Activated CD4-positive, alpha-beta T cell treated with anti-CD3 and anti-CD28 coated beads, Interleukin-2, amount 10 ng/mL, durations not matched to agents 7 days and 5 days (primary cell): ENCODE measurements around the gene SNCB. TPM values are rescaled to one million over a fixed set of nuclear protein-coding genes. Genes with fewer than 3 reads are reported as not detected.

Source experiments
- CTCF ChIA-PET: fragments of 350-600 bp; sonication (Branson Sonifier 250); formaldehyde crosslinking; loops from one replicate; lab custom pipeline; 2021; ENCODE audit warnings: antibody characterized with exemption; lab: Charles Lee
- POLR2A ChIA-PET: fragments of 350-600 bp; sonication (Branson Sonifier 250); formaldehyde crosslinking; loops from one replicate; lab custom pipeline; 2021; ENCODE audit warnings: antibody characterized with exemption; lab: Charles Lee
- DNase-seq: peaks from one replicate; pipeline ENCODE4 v3.0.0-alpha.2; 2020
- H3K27ac Mint-ChIP-seq: one replicate; pipeline ENCODE4 v1.8.0; 2021; ENCODE audit warnings: mild to moderate bottlenecking, moderate library complexity, mixed read lengths
- H3K27me3 Mint-ChIP-seq: one replicate; pipeline ENCODE4 v1.8.0; 2021; ENCODE audit warnings: mixed read lengths
- H3K36me3 Mint-ChIP-seq: one replicate; pipeline ENCODE4 v1.8.0; 2021; ENCODE audit warnings: low read depth, mixed read lengths
- H3K4me1 Mint-ChIP-seq: one replicate; pipeline ENCODE4 v1.8.0; 2021; ENCODE audit warnings: mixed read lengths
- H3K4me3 Mint-ChIP-seq: one replicate; pipeline ENCODE4 v1.8.0; 2021; ENCODE audit warnings: mild to moderate bottlenecking, moderate library complexity, mixed read lengths
- H3K9me3 Mint-ChIP-seq: one replicate; pipeline ENCODE4 v1.8.0; 2021; ENCODE audit warnings: mixed read lengths
- total RNA-seq, 2 experiments: library from RNA; stranded (reverse); gene quantifications; one replicate each; pipeline ENCODE4 v1.2.3, GENCODE V29; 2021

Gene SNCB
- total RNA-seq, 2 experiments from 2014 or later: not detected

DNA sequence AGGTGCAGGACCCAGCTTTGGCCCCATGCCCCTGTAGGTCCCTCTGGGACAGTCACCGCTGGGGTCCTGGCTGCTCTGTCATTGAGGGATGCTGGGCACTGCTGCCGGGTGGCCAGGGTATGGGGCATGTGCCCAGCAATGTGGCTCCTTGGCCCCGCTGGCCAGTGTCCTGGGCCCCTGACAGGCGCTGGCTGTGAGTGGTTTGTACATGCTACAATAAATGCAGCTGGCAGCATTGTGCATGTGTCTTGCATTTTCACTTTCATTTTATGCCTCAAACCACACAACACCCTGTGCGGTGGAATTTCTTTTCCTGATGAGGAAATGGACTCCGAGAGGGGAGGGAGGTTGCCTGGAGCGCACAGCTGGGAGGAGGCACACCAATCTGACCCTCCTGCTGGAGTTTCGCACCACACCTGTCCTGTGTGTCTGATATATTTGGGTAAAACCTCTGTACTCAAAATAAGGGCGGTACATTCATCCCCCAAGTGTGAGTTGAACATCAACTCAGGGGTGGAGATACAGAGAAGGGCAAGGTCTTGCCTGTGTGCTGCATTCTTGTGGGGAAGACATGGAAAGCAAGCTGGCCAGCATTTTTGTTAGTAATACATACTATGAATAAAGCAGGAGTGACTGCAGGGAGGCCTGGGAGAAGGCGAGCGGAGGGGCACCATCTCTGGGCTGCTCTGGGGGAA lies 28.6 kb upstream of the SNCB start:
- Mint-ChIP-seq H3K36me3 (peaks cover 5% of the 10 kb centered on the region), H3K9me3 (no peaks in the 10 kb centered on the region), H3K4me1 (peaks cover 33% of the 10 kb centered on the region), H3K27me3 (peaks cover 3% of the 10 kb centered on the region), H3K4me3 (peak overlapping the region; percentile 56), H3K27ac (peak overlapping the region; percentile 48)
- CTCF ChIA-PET: interaction anchor here (0.9 to 5.8 kb wide), 12 partner anchors 10 to 929 kb away, joined by 3 to 76 read pairs (median 4); partner anchors contain the start of gene TSPAN17
- POLR2A ChIA-PET: interaction anchor here (0.7 kb wide), 1 partner anchor 12 kb away, joined by 3 read pairs; the partner anchor contains the start of gene TSPAN17
- DNase-seq: peak; percentile 68

DNA sequence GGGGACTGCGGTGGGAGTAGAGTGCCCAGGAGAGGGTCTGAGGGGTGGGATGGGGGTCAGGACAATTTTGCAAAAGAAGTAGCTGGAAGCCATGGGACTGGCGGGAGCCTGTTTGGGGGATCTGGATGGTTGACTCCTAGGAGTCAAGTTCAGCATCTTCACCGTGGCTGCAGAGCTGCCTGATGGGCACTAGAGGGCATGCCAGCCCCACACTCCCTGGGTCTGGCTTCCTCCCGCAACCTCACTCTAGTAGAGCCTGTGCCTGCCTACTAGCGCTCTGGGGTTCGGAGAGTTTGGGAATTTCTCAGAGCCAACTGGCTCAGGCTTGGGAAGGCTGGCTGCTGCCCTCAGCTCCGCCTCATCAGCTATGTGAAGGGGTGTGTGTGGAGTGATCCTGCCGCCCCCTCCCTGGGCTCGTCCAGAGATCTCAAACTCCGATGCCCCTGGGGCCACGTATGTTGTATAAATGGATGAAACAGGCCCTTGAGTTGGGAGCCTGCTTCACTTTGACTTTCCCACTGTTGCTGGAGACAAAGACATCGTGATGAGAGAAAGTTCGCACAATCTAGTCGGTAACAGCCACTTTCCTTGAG lies 27.8 kb upstream of the SNCB start:
- DNase-seq: peak; percentile 78
- H3K27ac Mint-ChIP-seq: peak overlapping the region; percentile 48
- ChIA-PET POLR2A (no interaction called here), CTCF (interaction anchor here (0.7 to 5.8 kb wide), 16 partner anchors 10 to 464 kb away, joined by 3 to 76 read pairs (median 4); partner anchors contain the start of genes CDHR2, EIF4E1B, SNCB and TSPAN17)
- no peaks in the 10 kb centered on the region for H3K27me3 Mint-ChIP-seq
- H3K36me3 Mint-ChIP-seq: peaks cover 12% of the 10 kb centered on the region
- peaks cover 40% of the 10 kb centered on the region for H3K4me1 Mint-ChIP-seq
- peak overlapping the region; percentile 56 for H3K4me3 Mint-ChIP-seq
- no peaks in the 10 kb centered on the region for H3K9me3 Mint-ChIP-seq

DNA sequence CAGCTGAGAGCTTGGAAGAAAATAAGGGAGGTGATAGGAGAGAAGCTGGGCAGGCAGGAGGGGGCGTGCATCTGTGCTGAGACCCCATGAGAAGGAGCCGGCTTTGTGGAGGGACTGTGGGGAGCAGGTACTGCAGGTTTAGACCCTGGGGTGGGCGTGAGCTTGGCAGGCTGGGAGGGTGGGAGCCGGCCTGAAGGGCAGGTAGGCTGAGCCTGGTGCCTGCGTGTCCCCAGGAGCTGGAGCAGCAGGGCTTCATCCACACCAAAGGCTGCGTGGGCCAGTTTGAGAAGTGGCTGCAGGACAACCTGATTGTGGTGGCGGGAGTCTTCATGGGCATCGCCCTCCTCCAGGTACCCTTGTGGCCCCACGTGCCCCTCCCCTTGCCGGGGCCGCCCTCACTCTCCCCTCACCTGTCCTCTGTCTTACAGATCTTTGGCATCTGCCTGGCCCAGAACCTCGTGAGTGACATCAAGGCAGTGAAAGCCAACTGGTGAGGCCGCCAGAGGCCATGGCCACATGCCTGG lies 26.2 kb upstream of the SNCB start:
- POLR2A ChIA-PET: no interaction called here
- H3K27ac Mint-ChIP-seq: no peak overlapping the region
- peaks cover 17% of the 10 kb centered on the region for H3K36me3 Mint-ChIP-seq
- CTCF ChIA-PET: interaction anchor here (1.7 to 5.8 kb wide), 2 partner anchors 9 to 284 kb away, joined by 4 to 76 read pairs; partner anchors contain the start of gene TSPAN17
- H3K9me3 Mint-ChIP-seq: no peaks in the 10 kb centered on the region
- peaks cover 50% of the 10 kb centered on the region for H3K4me1 Mint-ChIP-seq
- no peak for DNase-seq
- no peaks in the 10 kb centered on the region for H3K27me3 Mint-ChIP-seq
- H3K4me3 Mint-ChIP-seq: no peak overlapping the region

DNA sequence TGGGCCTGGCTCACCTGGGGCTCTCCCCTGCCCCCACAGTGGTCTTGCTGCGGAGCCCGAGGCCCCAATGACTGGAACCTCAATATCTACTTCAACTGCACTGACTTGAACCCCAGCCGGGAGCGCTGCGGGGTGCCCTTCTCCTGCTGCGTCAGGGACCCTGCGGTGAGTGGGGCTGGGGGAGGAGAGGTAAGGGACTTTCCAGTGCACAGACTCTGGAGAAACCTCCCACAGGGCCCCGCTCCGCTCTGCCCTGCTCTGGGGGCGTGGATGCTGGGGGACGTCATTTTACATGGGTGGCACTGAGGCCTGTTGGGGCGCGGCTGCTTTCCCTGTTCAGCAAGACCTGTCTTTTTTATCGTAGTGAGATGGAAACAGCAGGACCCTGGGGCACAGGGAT lies 24.5 kb upstream of the SNCB start:
- Mint-ChIP-seq H3K4me1 (peaks cover 53% of the 10 kb centered on the region), H3K9me3 (no peaks in the 10 kb centered on the region), H3K36me3 (peaks cover 17% of the 10 kb centered on the region), H3K27ac (no peak overlapping the region), H3K27me3 (no peaks in the 10 kb centered on the region), H3K4me3 (no peak overlapping the region)
- ChIA-PET CTCF (no interaction called here), POLR2A (no interaction called here)
- DNase-seq: no peak

DNA sequence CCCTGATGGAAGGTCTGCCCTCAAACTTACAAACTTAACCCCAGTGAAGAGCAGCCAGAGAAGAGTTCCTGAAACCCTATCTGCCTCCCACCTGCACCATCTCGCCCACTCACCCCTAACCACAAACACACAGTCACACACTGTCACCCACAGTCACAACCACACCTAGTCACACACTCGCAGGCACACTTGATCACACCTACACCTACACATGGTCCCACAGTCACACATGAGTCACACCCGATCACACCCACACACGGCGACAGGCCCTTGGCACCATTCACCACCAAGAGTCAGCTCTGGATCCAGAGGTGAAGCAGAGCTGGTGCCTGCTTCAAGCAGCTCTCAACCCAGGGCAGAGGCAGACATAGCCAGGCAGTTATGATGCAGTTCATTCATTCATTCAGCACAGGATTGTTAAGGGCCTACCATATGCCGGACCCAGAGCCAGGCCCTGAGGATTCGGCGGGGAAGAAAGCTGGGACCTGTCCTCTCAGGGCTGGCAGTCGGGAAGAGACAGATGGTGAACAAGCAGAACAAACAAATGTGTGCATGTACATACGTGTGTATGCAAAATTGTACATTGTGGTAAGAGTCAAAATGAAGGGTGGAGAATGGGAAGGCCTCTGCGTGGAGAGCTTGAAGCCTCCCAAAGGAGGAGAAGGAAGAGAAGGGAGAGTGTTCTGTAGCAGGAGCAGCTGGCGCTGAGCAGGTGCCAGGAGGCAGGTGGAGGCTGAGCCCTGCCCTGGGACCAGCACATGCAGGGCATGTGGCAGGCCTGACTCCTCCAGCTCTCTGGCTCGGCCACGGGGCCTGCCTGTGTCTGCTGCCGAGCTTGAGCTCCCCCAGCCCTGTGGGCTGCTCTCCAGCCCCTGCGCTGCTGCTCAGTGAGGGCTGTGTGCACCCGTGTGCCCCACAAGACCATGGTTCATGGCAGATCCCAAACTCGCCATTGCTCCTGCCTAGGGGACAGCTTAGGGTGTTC lies 23.4 kb upstream of the SNCB start:
- Mint-ChIP-seq H3K36me3 (peaks cover 17% of the 10 kb centered on the region), H3K4me1 (peaks cover 52% of the 10 kb centered on the region), H3K27me3 (no peaks in the 10 kb centered on the region), H3K9me3 (no peaks in the 10 kb centered on the region), H3K27ac (no peak overlapping the region), H3K4me3 (no peak overlapping the region)
- DNase-seq: no peak
- POLR2A ChIA-PET: no interaction called here
- CTCF ChIA-PET: interaction anchor here (0.6 kb wide), 1 partner anchor 469 kb away, joined by 4 read pairs; no protein-coding TSS in a partner anchor

DNA sequence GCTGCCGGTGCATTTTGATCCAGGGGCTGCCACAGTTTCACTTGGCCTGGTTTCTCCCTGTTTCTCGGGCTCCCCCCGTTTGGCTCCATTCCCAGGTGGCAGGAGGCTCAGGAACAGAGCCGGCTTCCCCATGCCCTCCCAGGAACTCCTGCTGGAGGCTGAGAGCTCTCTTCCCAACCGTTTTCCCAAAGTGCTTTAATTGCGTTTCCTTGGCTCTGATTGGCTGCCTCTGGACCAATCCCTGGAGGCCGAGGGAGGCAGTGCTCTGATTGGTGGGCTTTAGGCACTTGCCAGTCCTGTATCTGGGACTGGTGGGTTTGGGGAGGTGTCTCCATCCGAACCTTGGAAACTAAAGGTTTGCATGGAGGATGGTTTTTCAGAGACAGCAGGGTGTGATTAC lies 21.8 kb upstream of the SNCB start:
- peaks cover 17% of the 10 kb centered on the region for H3K36me3 Mint-ChIP-seq
- DNase-seq: no peak
- H3K9me3 Mint-ChIP-seq: no peaks in the 10 kb centered on the region
- POLR2A ChIA-PET: no interaction called here
- H3K27me3 Mint-ChIP-seq: no peaks in the 10 kb centered on the region
- no peak overlapping the region for H3K27ac Mint-ChIP-seq
- CTCF ChIA-PET: interaction anchor here (10.6 kb wide), 1 partner anchor 7 kb away, joined by 76 read pairs; no protein-coding TSS in a partner anchor
- H3K4me1 Mint-ChIP-seq: peaks cover 49% of the 10 kb centered on the region
- no peak overlapping the region for H3K4me3 Mint-ChIP-seq

DNA sequence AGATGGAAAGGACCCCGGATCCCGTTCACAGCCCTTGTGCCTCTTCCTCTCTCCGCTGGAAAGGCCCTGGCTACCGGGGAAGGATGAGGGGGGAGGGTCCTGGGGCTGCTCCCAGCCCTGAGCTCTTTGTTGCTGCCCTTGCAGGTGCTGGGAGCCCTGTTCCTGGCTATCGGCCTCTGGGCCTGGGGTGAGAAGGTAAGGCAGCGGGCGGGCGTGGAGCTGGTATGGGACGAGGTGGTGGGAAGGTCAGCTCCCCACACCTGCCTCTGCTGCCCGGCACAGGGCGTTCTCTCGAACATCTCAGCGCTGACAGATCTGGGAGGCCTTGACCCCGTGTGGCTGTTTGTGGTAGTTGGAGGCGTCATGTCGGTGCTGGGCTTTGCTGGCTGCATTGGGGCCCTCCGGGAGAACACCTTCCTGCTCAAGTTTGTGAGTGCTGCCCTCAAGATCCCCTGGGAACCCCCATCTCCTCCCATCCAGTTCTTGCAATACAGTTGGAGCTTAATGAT lies 21.2 kb upstream of the SNCB start:
- CTCF ChIA-PET: interaction anchor here (0.9 to 10.6 kb wide), 2 partner anchors 8 to 21 kb away, joined by 4 to 76 read pairs; partner anchors contain the start of genes EIF4E1B and SNCB
- no peak for DNase-seq
- Mint-ChIP-seq H3K27me3 (no peaks in the 10 kb centered on the region), H3K4me1 (peaks cover 55% of the 10 kb centered on the region), H3K9me3 (no peaks in the 10 kb centered on the region), H3K27ac (no peak overlapping the region), H3K4me3 (no peak overlapping the region), H3K36me3 (peaks cover 17% of the 10 kb centered on the region)
- POLR2A ChIA-PET: no interaction called here

DNA sequence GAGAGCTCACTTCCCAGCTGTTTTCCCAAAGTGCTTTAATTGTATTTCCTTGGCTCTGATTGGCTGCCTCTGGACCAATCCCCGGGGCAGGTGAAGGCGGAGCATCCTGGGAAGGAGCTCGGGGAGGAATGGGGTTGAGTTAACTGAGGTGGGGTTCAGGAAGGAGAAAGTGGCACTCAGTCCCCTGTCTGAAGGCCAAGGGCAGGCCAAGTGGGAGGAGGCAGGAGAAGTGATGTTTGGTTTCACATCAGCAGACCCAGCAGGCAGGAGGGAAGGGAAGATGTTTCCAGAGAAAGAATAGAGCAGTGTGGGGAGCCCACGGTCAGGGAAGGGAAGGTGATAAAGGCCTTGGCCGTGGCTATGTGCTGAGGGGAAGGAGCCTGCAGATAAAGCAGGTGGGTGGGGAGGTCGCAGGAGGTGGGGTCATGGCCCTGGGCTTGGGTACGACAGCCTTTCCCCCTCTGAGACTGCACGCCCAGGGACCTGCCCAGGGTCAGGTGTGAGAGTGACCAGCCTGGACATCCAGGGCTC lies 20.1 kb upstream of the SNCB start:
- Mint-ChIP-seq H3K27ac (peak overlapping the region; percentile 61), H3K4me3 (no peak overlapping the region), H3K4me1 (peaks cover 62% of the 10 kb centered on the region), H3K27me3 (no peaks in the 10 kb centered on the region), H3K9me3 (no peaks in the 10 kb centered on the region), H3K36me3 (peaks cover 13% of the 10 kb centered on the region)
- DNase-seq: no peak
- ChIA-PET CTCF (interaction anchor here (10.6 kb wide), 1 partner anchor 9 kb away, joined by 76 read pairs; no protein-coding TSS in a partner anchor), POLR2A (no interaction called here)

DNA sequence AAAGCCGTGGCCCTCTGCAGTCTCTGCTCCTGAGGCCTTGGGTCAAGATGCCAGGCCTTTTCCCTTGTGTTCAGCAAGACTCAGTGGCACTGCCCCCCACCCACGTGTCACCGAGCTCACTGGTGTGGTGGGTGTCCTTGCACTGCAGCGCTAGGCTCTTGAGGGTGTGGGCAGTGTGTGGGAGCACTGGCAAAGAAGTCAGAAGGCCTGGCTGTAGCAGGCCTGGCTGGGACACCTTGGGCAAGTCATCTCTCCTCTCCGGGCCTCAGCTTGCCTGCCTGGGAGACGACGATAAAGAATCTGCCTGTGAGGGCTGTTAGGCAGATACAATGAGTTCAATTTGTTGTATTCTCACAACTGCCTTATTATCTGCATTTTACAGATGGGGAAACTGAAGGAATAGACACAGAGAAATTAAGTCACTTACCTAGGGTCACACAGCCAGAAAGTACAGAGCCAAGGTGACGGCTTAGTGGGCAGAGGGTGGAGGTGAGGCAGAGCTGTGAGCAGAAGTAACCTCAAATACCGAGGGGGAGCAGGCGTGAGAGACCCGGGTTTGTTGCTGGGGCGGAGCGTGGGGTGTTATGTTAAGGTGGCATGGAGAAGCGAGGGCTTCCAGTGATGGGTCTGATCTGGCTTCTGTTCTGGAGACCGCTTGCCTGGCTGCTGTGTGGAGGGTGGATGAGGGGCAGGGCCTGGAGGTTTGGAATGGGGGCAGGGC lies 18.3 kb upstream of the SNCB start:
- Mint-ChIP-seq H3K4me1 (peaks cover 59% of the 10 kb centered on the region), H3K4me3 (peak overlapping the region; percentile 73), H3K9me3 (no peaks in the 10 kb centered on the region), H3K27me3 (no peaks in the 10 kb centered on the region), H3K36me3 (peaks cover 9% of the 10 kb centered on the region), H3K27ac (peak overlapping the region; percentile 85)
- DNase-seq: peak; percentile 22
- ChIA-PET CTCF (interaction anchor here (0.7 to 10.6 kb wide), 3 partner anchors 11 to 160 kb away, joined by 3 to 76 read pairs (median 3); no protein-coding TSS in a partner anchor), POLR2A (no interaction called here)

DNA sequence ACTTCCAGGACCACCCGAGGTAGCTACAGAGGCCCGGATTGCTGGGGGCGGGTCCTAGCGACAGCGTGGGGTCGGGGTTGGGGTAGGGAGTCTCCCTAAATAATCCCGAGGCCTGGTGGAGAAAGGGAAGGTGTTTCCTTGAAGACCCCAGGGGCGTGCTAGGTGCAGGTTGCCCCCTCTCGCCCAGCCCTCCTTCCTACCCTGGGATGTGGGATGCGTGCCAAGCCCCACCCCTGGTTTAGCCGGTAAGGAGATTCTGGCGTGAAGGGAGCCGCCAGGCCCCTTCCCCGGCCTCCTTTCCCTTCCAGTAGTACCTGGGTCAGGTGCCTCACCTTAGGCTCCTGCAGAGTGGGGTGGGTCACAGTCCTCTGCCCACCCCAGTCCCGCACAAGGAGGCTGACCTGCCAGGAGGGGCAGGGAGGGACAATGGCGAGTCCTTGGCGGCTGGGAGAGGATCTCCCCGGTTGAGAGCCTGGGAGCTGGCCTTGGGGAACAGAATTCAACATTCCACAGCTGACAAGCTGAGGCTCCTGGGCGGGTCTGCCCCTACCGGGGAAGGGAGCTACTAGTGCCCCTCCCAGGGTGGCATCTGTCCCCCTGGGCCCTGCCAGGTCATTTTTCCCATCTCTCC lies 17.6 kb upstream of the SNCB start:
- POLR2A ChIA-PET: no interaction called here
- peaks cover 5% of the 10 kb centered on the region for H3K36me3 Mint-ChIP-seq
- CTCF ChIA-PET: interaction anchor here (0.7 to 10.6 kb wide), 5 partner anchors 10 to 160 kb away, joined by 3 to 76 read pairs (median 3); partner anchors contain the start of genes EIF4E1B and SNCB
- peaks cover 54% of the 10 kb centered on the region for H3K4me1 Mint-ChIP-seq
- peak overlapping the region; percentile 73 for H3K4me3 Mint-ChIP-seq
- H3K27ac Mint-ChIP-seq: peak overlapping the region; percentile 88
- no peaks in the 10 kb centered on the region for H3K9me3 Mint-ChIP-seq
- H3K27me3 Mint-ChIP-seq: no peaks in the 10 kb centered on the region
- DNase-seq: no peak
